SK-N-SH (cell line): Measurements from ENCODE around the gene RSPO4. TPM values are rescaled to one million over a fixed set of nuclear protein-coding genes. Genes with fewer than 3 reads are reported as not detected.

ENCODE experiments used
- CTCF ChIA-PET: fragments of 300-600, 350-600 bp; formaldehyde crosslinking; extraction: SDS; loops from one replicate; lab custom pipeline; 2021; lab: Yijun Ruan, JAX
- POLR2A ChIA-PET: fragments of 350-600 bp; sonication (Branson Sonifier 250); formaldehyde crosslinking; extraction: SDS; loops from one replicate; lab custom pipeline; 2020; ENCODE audit warnings: antibody characterized with exemption, inconsistent platforms; lab: Yijun Ruan, JAX
- DNase-seq: peaks from one replicate; pipeline ENCODE4 v3.0.0; 2012
- H2AFZ ChIP-seq: fragments of 200-600 bp; sonication (generic); 2 replicates; pipeline ENCODE4 v1.8.1; 2016; ENCODE audit warnings: antibody characterized with exemption, mild to moderate bottlenecking, low read depth
- H3F3A ChIP-seq: fragments of 200-600 bp; sonication (generic); replicated peaks from 2 replicates; pipeline ENCODE3; 2016; ENCODE audit warnings: antibody characterized with exemption, mild to moderate bottlenecking; ENCODE audit not compliant: insufficient read depth
- H3K27ac ChIP-seq, 2 experiments: fragments of 200-500 bp in 1 of 2; fragments of 200-600 bp in 1 of 2; sonication (Bioruptor generic) in 1 of 2; sonication (generic), shearing (Covaris generic) in 1 of 2; 2 replicates each; pipeline versions ENCODE4 v1.5.1 to v1.6.1; 2014 to 2016; ENCODE audit warnings: low read depth in 2 of 2, inconsistent platforms in 1 of 2, low read length in 1 of 2, mild to moderate bottlenecking in 1 of 2, mixed read lengths in 1 of 2
- H3K27me3 ChIP-seq: fragments of 200-600 bp; sonication (generic), shearing (Covaris generic); 2 replicates; pipeline ENCODE4 v1.6.1; 2016; ENCODE audit warnings: mixed run types; ENCODE audit not compliant: insufficient read depth
- H3K36me3 ChIP-seq, 2 experiments: fragments of 200-500 bp in 1 of 2; fragments of 200-600 bp in 1 of 2; sonication (Bioruptor generic) in 1 of 2; sonication (generic) in 1 of 2; replicated peaks in 1 of 2; 2 replicates each; pipeline versions ENCODE3 to v1.5.1; 2014 to 2016; ENCODE audit warnings: low read length in 1 of 2, mild to moderate bottlenecking in 1 of 2; ENCODE audit not compliant: insufficient read depth in 2 of 2, control insufficient read depth in 1 of 2
- H3K4me1 ChIP-seq, 2 experiments: fragments of 200-500 bp in 1 of 2; fragments of 200-600 bp in 1 of 2; sonication (Bioruptor generic) in 1 of 2; sonication (generic), shearing (Covaris generic) in 1 of 2; 2 replicates each; pipeline versions ENCODE4 v1.5.1 to v1.6.1; 2014 to 2016; ENCODE audit warnings: low read depth in 1 of 2, low read length in 1 of 2, mixed run types in 1 of 2; ENCODE audit not compliant: insufficient read depth in 2 of 2, control insufficient read depth in 1 of 2
- H3K4me2 ChIP-seq: fragments of 200-600 bp; sonication (generic), shearing (Covaris generic); 2 replicates; pipeline ENCODE4 v1.6.1; 2017; ENCODE audit warnings: mixed run types
- H3K4me3 ChIP-seq, 2 experiments: fragments of 200-500 bp in 1 of 2; fragments of 200-600 bp in 1 of 2; sonication (Bioruptor generic) in 1 of 2; sonication (generic), shearing (Covaris generic) in 1 of 2; 2 replicates each; pipeline versions ENCODE4 v1.5.1 to v1.8.1; 2014 to 2016; ENCODE audit warnings: low read depth in 2 of 2, inconsistent platforms in 1 of 2, low read length in 1 of 2, mild to moderate bottlenecking in 1 of 2, mixed read lengths in 1 of 2, moderate library complexity in 1 of 2
- H3K79me2 ChIP-seq: fragments of 200-600 bp; sonication (generic); 2 replicates; pipeline ENCODE4 v1.8.1; 2017; ENCODE audit warnings: mild to moderate bottlenecking; ENCODE audit not compliant: insufficient read depth
- H3K9ac ChIP-seq: fragments of 200-600 bp; sonication (generic); 2 replicates; pipeline ENCODE4 v1.6.1; 2017; ENCODE audit warnings: mixed run types
- H3K9me2 ChIP-seq: fragments of 200-600 bp; sonication (generic); 2 replicates; pipeline ENCODE4 v1.6.1; 2017; ENCODE audit warnings: mixed run types
- H3K9me3 ChIP-seq: fragments of 200-600 bp; sonication (generic); 2 replicates; pipeline ENCODE4 v1.6.1; 2017; ENCODE audit warnings: mixed run types, mild to moderate bottlenecking, moderate library complexity
- H4K20me1 ChIP-seq: fragments of 200-600 bp; sonication (generic); 2 replicates; pipeline ENCODE4 v1.6.1; 2017; ENCODE audit warnings: mild to moderate bottlenecking, mixed run types; ENCODE audit not compliant: insufficient read depth
- CHD2 ChIP-seq: fragments of 150-350 bp; IDR thresholded peaks from 2 replicates; pipeline ENCODE4 v1.6.1; 2018; ENCODE audit warnings: low read length; ENCODE audit not compliant: partially characterized antibody
- EP300 ChIP-seq, 2 experiments: IDR thresholded peaks; 2 replicates each; pipeline versions ENCODE4 v1.4.0 to v1.6.1; 2012; ENCODE audit warnings: borderline replicate concordance in 1 of 2, low read depth in 1 of 2, low read length in 1 of 2
- FOSL2 ChIP-seq: IDR thresholded peaks from 2 replicates; pipeline ENCODE4 v1.4.0; 2012; ENCODE audit warnings: low read depth, mild to moderate bottlenecking, moderate library complexity, borderline replicate concordance
- FOXM1 ChIP-seq: IDR thresholded peaks from 2 replicates; pipeline ENCODE4 v1.4.0; 2012; ENCODE audit warnings: low read depth, mild to moderate bottlenecking
- GABPA ChIP-seq: IDR thresholded peaks from 2 replicates; pipeline ENCODE4 v1.4.0; 2012; ENCODE audit warnings: low read depth, mild to moderate bottlenecking
- POLR2AphosphoS5 ChIP-seq: IDR thresholded peaks from 2 replicates; pipeline ENCODE4 v1.6.1; 2012; ENCODE audit warnings: low read depth, low read length
- SIN3A ChIP-seq: IDR thresholded peaks from 2 replicates; pipeline ENCODE4 v1.6.1; 2012; ENCODE audit warnings: low read depth, mild to moderate bottlenecking, low read length, moderate library complexity, borderline replicate concordance
- TEAD4 ChIP-seq: IDR thresholded peaks from 2 replicates; pipeline ENCODE4 v1.4.0; 2012; ENCODE audit warnings: mild to moderate bottlenecking, borderline replicate concordance; ENCODE audit not compliant: insufficient read depth
- whole genome bisulfite sequencing: methylation state at CpG from one replicate; pipeline ENCODE4 v1.1.6; 2017; ENCODE audit warnings: low lambda C conversion rate; 5-methylcytosine and 5-hydroxymethylcytosine counted together
- polyA plus RNA-seq, 3 experiments: library from polyadenylated mRNA; depleted of rRNA; stranded (reverse); fragments of >200 nt; gene quantifications; 2 replicates each; pipeline ENCODE4 v1.2.3, GENCODE V29; 2012
- TF ChIP-seq, protein P1 (sequence below): IDR thresholded peaks from 2 replicates; pipeline ENCODE4 v1.4.0; 2012; ENCODE audit warnings: low read depth, borderline replicate concordance
- TF ChIP-seq, protein P2 (sequence below): fragments of 150-350 bp; IDR thresholded peaks from 2 replicates; pipeline ENCODE4 v1.6.1; 2017; ENCODE audit warnings: antibody characterized with exemption, low read length, low read depth, borderline replicate concordance
- TF ChIP-seq, protein P3 (sequence below): fragments of 200-600 bp; sonication (generic); IDR thresholded peaks from 2 replicates; pipeline ENCODE4 v1.6.1; 2017; ENCODE audit warnings: antibody characterized with exemption, mild to moderate bottlenecking, moderate library complexity
- TF ChIP-seq, protein P4 (sequence below): fragments of 150-350 bp; IDR thresholded peaks from 2 replicates; pipeline ENCODE4 v1.6.1; 2016; ENCODE audit warnings: mild to moderate bottlenecking, low read depth, low read length

Gene RSPO4
- polyA plus RNA-seq, 1 of the 3 experiments (the other 2 are of a cell fraction), result not detected

DNA sequence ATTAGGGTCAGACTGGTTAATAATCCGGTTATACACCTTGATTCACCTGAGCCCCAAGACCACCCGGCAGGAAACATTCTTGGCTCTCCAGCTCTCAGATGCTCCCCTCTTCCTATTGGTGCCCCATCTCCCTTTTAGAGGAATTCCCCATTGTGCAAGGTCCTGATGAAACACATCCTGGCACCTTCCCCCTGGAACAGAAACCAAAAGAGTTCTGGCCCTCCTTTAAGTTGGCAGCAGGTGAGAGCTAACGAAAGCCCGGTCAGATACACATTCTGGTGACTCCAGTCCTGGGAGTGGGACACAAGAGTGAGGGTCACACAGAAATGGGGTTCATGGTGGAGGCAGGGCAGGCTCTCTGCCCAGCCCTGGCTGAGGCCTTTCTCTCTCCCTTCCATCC, 32.2 kb downstream of the RSPO4 start:
- no peaks in the 10 kb centered on the region for H4K20me1 ChIP-seq

DNA sequence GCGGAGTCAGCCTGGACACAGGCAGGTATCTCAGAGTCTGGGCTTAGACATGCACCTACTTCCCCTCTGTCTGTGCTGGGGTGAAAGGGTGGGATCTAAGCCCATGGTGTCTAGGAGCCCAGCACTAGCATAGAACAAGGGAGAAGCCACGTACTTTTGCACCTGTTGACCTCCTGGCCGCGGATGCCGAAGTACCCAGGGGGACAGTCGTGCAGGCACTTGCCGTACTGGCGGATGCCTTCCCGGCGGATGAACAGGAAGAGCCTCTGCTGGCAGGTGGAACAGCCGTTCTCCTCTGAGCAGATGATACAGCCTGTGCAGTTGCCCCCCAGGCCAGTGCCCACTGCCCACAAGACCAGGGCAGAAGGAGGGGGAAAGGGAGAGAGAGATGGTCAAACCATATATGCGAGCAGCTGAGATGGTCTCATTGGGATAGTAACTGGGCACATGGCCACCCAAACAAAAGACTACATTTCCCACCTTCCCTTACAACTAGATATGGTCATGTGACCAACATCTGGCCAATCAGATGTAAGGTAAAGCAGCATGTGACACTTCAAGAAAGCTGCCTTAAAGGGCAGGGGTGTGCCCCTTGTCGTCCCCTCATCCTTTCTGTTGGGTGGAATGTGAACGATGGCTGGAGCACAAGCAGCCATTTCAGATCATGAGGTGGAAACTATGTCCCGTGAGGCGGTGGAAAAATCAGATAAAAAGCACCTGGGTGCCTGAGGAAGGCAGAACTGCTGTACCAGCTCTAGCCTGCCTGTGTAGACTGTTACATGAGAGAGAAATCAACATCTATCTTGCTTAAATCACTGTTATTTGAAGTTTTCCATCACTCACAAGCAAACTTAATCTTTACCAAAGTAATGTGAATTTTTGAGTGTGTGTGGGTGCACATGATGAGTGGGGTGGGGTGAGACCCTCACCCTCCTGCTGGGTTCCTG, 34.0 kb downstream of the RSPO4 start:
- Histone ChIP-seq H3K9me2 (no peaks in the 10 kb centered on the region), H3K79me2 (no peaks in the 10 kb centered on the region), H3K4me2 (no peak overlapping the region), H3K27ac (no peak overlapping the region), H3K4me3 (no peak overlapping the region), H3K27me3 (peaks cover 11% of the 10 kb centered on the region; the same call in 1 of the 2 replicates), H2AFZ (no peak overlapping the region), H3K4me1 (no peaks in the 10 kb centered on the region; a peak in 1 of 4 replicates), H3K9ac (no peak overlapping the region), H3K9me3 (no peaks in the 10 kb centered on the region), H3K36me3 (no peaks in the 10 kb centered on the region), H4K20me1 (no peaks in the 10 kb centered on the region), H3F3A (no peaks in the 10 kb centered on the region)
- CTCF ChIA-PET, result interaction anchor here (0.9 to 14.8 kb wide), 4 partner anchors 11 to 152 kb away, joined by 3 to 146 read pairs (median 15); no protein-coding TSS in a partner anchor
- TF ChIP-seq, protein P1, sequence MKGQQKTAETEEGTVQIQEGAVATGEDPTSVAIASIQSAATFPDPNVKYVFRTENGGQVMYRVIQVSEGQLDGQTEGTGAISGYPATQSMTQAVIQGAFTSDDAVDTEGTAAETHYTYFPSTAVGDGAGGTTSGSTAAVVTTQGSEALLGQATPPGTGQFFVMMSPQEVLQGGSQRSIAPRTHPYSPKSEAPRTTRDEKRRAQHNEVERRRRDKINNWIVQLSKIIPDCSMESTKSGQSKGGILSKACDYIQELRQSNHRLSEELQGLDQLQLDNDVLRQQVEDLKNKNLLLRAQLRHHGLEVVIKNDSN, result peak; percentile 90
- TF ChIP-seq, protein P2, sequence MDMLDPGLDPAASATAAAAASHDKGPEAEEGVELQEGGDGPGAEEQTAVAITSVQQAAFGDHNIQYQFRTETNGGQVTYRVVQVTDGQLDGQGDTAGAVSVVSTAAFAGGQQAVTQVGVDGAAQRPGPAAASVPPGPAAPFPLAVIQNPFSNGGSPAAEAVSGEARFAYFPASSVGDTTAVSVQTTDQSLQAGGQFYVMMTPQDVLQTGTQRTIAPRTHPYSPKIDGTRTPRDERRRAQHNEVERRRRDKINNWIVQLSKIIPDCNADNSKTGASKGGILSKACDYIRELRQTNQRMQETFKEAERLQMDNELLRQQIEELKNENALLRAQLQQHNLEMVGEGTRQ, result peak; percentile 46; the same call in 1 of the 2 replicates
- no peak for TF ChIP-seq GABPA
- TF ChIP-seq EP300 (IDR thresholded peaks at IDR 0.05; ENCODE audit: borderline replicate concordance in 1 of 2, low read depth in 1 of 2, low read length in 1 of 2), result no peak
- TF ChIP-seq, protein P3, sequence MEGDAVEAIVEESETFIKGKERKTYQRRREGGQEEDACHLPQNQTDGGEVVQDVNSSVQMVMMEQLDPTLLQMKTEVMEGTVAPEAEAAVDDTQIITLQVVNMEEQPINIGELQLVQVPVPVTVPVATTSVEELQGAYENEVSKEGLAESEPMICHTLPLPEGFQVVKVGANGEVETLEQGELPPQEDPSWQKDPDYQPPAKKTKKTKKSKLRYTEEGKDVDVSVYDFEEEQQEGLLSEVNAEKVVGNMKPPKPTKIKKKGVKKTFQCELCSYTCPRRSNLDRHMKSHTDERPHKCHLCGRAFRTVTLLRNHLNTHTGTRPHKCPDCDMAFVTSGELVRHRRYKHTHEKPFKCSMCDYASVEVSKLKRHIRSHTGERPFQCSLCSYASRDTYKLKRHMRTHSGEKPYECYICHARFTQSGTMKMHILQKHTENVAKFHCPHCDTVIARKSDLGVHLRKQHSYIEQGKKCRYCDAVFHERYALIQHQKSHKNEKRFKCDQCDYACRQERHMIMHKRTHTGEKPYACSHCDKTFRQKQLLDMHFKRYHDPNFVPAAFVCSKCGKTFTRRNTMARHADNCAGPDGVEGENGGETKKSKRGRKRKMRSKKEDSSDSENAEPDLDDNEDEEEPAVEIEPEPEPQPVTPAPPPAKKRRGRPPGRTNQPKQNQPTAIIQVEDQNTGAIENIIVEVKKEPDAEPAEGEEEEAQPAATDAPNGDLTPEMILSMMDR, result no peak
- no peak for TF ChIP-seq TEAD4
- no peak for TF ChIP-seq POLR2AphosphoS5
- WGBS, result 60% methylated on average over 13 of the region's 16 CpGs
- peak; percentile 62 for DNase-seq
- POLR2A ChIA-PET, result no interaction called here

More for the DNA sequence above, 32.2 kb downstream of the RSPO4 start:
- ChIA-PET CTCF (interaction anchor here (1.1 to 14.8 kb wide), 4 partner anchors 13 to 154 kb away, joined by 4 to 146 read pairs (median 21); no protein-coding TSS in a partner anchor), POLR2A (no interaction called here)
- no peak for TF ChIP-seq FOXM1
- TF ChIP-seq CHD2, result no peak
- TF ChIP-seq SIN3A, result no peak
- TF ChIP-seq, protein P4, sequence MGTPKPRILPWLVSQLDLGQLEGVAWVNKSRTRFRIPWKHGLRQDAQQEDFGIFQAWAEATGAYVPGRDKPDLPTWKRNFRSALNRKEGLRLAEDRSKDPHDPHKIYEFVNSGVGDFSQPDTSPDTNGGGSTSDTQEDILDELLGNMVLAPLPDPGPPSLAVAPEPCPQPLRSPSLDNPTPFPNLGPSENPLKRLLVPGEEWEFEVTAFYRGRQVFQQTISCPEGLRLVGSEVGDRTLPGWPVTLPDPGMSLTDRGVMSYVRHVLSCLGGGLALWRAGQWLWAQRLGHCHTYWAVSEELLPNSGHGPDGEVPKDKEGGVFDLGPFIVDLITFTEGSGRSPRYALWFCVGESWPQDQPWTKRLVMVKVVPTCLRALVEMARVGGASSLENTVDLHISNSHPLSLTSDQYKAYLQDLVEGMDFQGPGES, result no peak
- no peak for TF ChIP-seq FOSL2
- no peak for DNase-seq
- H3K36me3 ChIP-seq, result no peaks in the 10 kb centered on the region
- no peak overlapping the region for H3K9ac ChIP-seq
- H3K4me3 ChIP-seq, result no peak overlapping the region
- H3K27ac ChIP-seq, result no peak overlapping the region
- H3K9me3 ChIP-seq, result no peaks in the 10 kb centered on the region
- H3K4me2 ChIP-seq, result no peak overlapping the region
- H3K79me2 ChIP-seq, result no peaks in the 10 kb centered on the region
- peaks cover 11% of the 10 kb centered on the region; the same call in 1 of the 2 replicates for H3K27me3 ChIP-seq
- peaks cover 0 to 3% of the 10 kb centered on the region in 2 experiments; a peak in 1 of 4 replicates for H3K4me1 ChIP-seq
- H3K9me2 ChIP-seq, result no peaks in the 10 kb centered on the region
- no peak overlapping the region for H2AFZ ChIP-seq
- H3F3A ChIP-seq, result no peaks in the 10 kb centered on the region
- WGBS, result 6% methylated on average over 4 of the region's 4 CpGs
